Measurements from ENCODE around the gene PHF19. TPM values are rescaled to one million over a fixed set of nuclear protein-coding genes. Genes with fewer than 3 reads are reported as not detected.

Gene PHF19
- polyA plus RNA-seq, 3 donors, result 4.1 to 37.8 (median 10.6) TPM

GRCh38 chr9:120865176-120865575 is 11.8 kb downstream of the PHF19 start:
- H3K27ac ChIP-seq (ENCODE audit: low read depth, low read length), result no peak overlapping the region
- WGBS, 3 donors, result 50 to 73% (median 63%) methylated on average over 5 of the region's 5 CpGs

GRCh38 chr9:120864719-120865118 is 12.3 kb downstream of the PHF19 start:
- no peak overlapping the region for H3K27ac ChIP-seq (ENCODE audit: low read depth, low read length)
- WGBS, 3 donors, result 92 to 97% (median 93%) methylated on average over 5 of the region's 5 CpGs

- no peak overlapping the region for H3K27ac ChIP-seq (ENCODE audit: low read depth, low read length)
- 90 to 93% (median 93%) methylated on average over 7 of the region's 7 CpGs for WGBS, 3 donors
These were observed 13.2 kb downstream of the PHF19 start for GRCh38 chr9:120863833-120864232.

- H3K27ac ChIP-seq (ENCODE audit: low read depth, low read length), result no peak overlapping the region
- WGBS, 3 donors, result 93 to 96% (median 95%) methylated on average over 12 of the region's 12 CpGs
These were observed 14.5 kb downstream of the PHF19 start for GRCh38 chr9:120862452-120862851.

GRCh38 chr9:120861935-120862334 is 15.1 kb downstream of the PHF19 start:
- WGBS, 3 donors, result 97 to 100% (median 98%) methylated on average over 6 of the region's 6 CpGs
- no peak overlapping the region for H3K27ac ChIP-seq (ENCODE audit: low read depth, low read length)

GRCh38 chr9:120860083-120860482 is 16.9 kb downstream of the PHF19 start:
- WGBS, 3 donors, result 91 to 96% (median 96%) methylated on average over 11 of the region's 11 CpGs
- H3K27ac ChIP-seq (ENCODE audit: low read depth, low read length), result no peak overlapping the region

- WGBS, 3 donors, result 77 to 89% (median 84%) methylated on average over 6 of the region's 6 CpGs
- H3K27ac ChIP-seq (ENCODE audit: low read depth, low read length), result no peak overlapping the region
These were observed 17.6 kb downstream of the PHF19 start for GRCh38 chr9:120859361-120859760.

GRCh38 chr9:120857902-120858301 is 19.1 kb downstream of the PHF19 start:
- WGBS, 3 donors, result 86 to 98% (median 94%) methylated on average over 11 of the region's 11 CpGs
- H3K27ac ChIP-seq (ENCODE audit: low read depth, low read length), result no peak overlapping the region

GRCh38 chr9:120857481-120857880 is 19.5 kb downstream of the PHF19 start:
- no peak overlapping the region for H3K27ac ChIP-seq (ENCODE audit: low read depth, low read length)
- WGBS, 3 donors, result 30 to 85% (median 84%) methylated on average over 7 of the region's 7 CpGs

- 40 to 84% (median 83%) methylated on average over 4 of the region's 4 CpGs for WGBS, 3 donors
- no peak overlapping the region for H3K27ac ChIP-seq (ENCODE audit: low read depth, low read length)
These were observed 20.3 kb downstream of the PHF19 start for GRCh38 chr9:120856700-120857099.

GRCh38 chr9:120855827-120856670 is 20.9 kb downstream of the PHF19 start:
- WGBS, 3 donors, result 92 to 96% (median 93%) methylated on average over 7 of the region's 7 CpGs
- no peak overlapping the region for H3K27ac ChIP-seq (ENCODE audit: low read depth, low read length)

GRCh38 chr9:120854596-120855327 is 22.2 kb downstream of the PHF19 start:
- 88 to 92% (median 88%) methylated on average over 3 of the region's 3 CpGs for WGBS, 3 donors
- no peak overlapping the region for H3K27ac ChIP-seq (ENCODE audit: low read depth, low read length)

GRCh38 chr9:120853198-120853597 is 23.8 kb downstream of the PHF19 start:
- 79 to 85% (median 81%) methylated on average over 6 of the region's 6 CpGs for WGBS, 3 donors
- H3K27ac ChIP-seq (ENCODE audit: low read depth, low read length), result no peak overlapping the region

- 77 to 86% (median 83%) methylated on average over 5 of the region's 5 CpGs for WGBS, 3 donors
- no peak overlapping the region for H3K27ac ChIP-seq (ENCODE audit: low read depth, low read length)
These were observed 24.6 kb downstream of the PHF19 start for GRCh38 chr9:120852240-120853010.

- 93 to 98% (median 95%) methylated on average over 1 of the region's 1 CpG for WGBS, 3 donors
- no peak overlapping the region for H3K27ac ChIP-seq (ENCODE audit: low read depth, low read length)
These were observed 25.5 kb downstream of the PHF19 start for GRCh38 chr9:120851449-120851848.

GRCh38 chr9:120850315-120850714 is 26.7 kb downstream of the PHF19 start:
- WGBS, 3 donors, result 93 to 97% (median 96%) methylated on average over 3 of the region's 3 CpGs
- H3K27ac ChIP-seq (ENCODE audit: low read depth, low read length), result no peak overlapping the region

- 81 to 86% (median 85%) methylated on average over 1 of the region's 1 CpG for WGBS, 3 donors
- no peak overlapping the region for H3K27ac ChIP-seq (ENCODE audit: low read depth, low read length)
These were observed 30.1 kb downstream of the PHF19 start for GRCh38 chr9:120846906-120847305.

- WGBS, 3 donors, result 83 to 93% (median 87%) methylated on average over 3 of the region's 3 CpGs
- H3K27ac ChIP-seq (ENCODE audit: low read depth, low read length), result no peak overlapping the region
These were observed 30.6 kb downstream of the PHF19 start for GRCh38 chr9:120846251-120846889.

All from adipose tissue (tissue), 3 donors.